Measurements from ENCODE around the gene MAT1A. TPM values are rescaled to one million over a fixed set of nuclear protein-coding genes. Genes with fewer than 3 reads are reported as not detected.

Gene MAT1A
- total RNA-seq, 1 experiment from 2014 or later: 1.5 TPM

DNA sequence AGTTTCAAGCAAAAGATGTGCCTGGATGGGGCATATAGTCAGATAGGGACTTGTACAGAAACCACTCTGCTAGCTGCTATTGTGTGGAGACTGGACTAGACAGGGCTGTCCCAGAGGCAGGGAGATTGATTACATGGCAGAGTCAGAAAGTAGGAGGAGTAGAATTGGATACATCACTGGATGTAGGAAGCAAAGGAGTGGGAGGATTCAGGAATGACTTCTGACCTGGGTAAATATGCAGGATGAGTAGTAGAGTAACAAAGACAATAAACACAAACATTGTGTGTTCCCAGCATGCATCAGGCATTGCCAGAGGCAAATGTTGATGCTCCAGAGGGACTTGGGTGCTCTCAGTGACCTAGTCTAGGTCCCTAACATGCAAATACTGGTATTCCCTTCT lies 30.9 kb upstream of the MAT1A start:
- BruUV-seq (replicated peaks): no TSS peak
- in situ Hi-C loops (cut with HindIII; ENCODE audit: low pct_unique_long_range_greater_than_20kb, low sequenced_read_pairs): no loop called here

GRCh38 chr10:80319725-80320290 lies 30.4 kb upstream of the MAT1A start:
- TF ChIP-seq POLR2AphosphoS5 (IDR thresholded peaks at IDR 0.05; ENCODE audit: low read depth, low read length): no peak
- no peak for TF ChIP-seq CTCF (IDR thresholded peaks at IDR 0.05)
- TF ChIP-seq REST (IDR thresholded peaks at IDR 0.05; ENCODE audit: insufficient read depth in 1 of 2, low read depth in 2 of 2, low read length in 1 of 2): no peak
- no peak for TF ChIP-seq SIN3A (IDR thresholded peaks at IDR 0.05; ENCODE audit: borderline replicate concordance, insufficient read depth, low read depth, low read length)
- TF ChIP-seq TCF7L2 (IDR thresholded peaks at IDR 0.05; ENCODE audit: low read depth, low read length): no peak
- DNase-seq (ENCODE audit: low read depth, low spot score) (no peak), ATAC-seq (no peak)
- Histone ChIP-seq H3K27me3 (ENCODE audit: control insufficient read depth, insufficient read depth, low read length) (peaks cover 8% of the 10 kb centered on the region), H3K9me3 (ENCODE audit: control insufficient read depth, insufficient read depth, low read depth, low read length) (no peaks in the 10 kb centered on the region), H3K27ac (ENCODE audit: low read length) (no peak overlapping the region), H3K4me1 (ENCODE audit: control insufficient read depth, insufficient read depth, low read length) (no peaks in the 10 kb centered on the region), H3K36me3 (ENCODE audit: control insufficient read depth, insufficient read depth, low read length) (no peaks in the 10 kb centered on the region), H3K4me3 (ENCODE audit: low read depth in 2 of 2, low read length in 2 of 2) (no peak overlapping the region)
- in situ Hi-C loops (cut with HindIII; ENCODE audit: low pct_unique_long_range_greater_than_20kb, low sequenced_read_pairs): no loop called here
- CTCF ChIA-PET: no interaction called here
- intact Hi-C loops (cut with micrococcal nuclease; ENCODE audit: unreplicated experiment): no loop called here
- no TSS peak for BruUV-seq (replicated peaks)
- POLR2A ChIA-PET: no interaction called here

More for the DNA sequence above, 30.9 kb upstream of the MAT1A start:
- POLR2A ChIA-PET: no interaction called here
- no peaks in the 10 kb centered on the region for H3K36me3 ChIP-seq (ENCODE audit: control insufficient read depth, insufficient read depth, low read length)
- no peaks in the 10 kb centered on the region for H3K9me3 ChIP-seq (ENCODE audit: control insufficient read depth, insufficient read depth, low read depth, low read length)
- no peak overlapping the region for H3K4me3 ChIP-seq (ENCODE audit: low read depth in 2 of 2, low read length in 2 of 2)
- CTCF ChIA-PET: no interaction called here
- no peak for TF ChIP-seq REST (IDR thresholded peaks at IDR 0.05; ENCODE audit: insufficient read depth in 1 of 2, low read depth in 2 of 2, low read length in 1 of 2)
- TF ChIP-seq SIN3A (IDR thresholded peaks at IDR 0.05; ENCODE audit: borderline replicate concordance, insufficient read depth, low read depth, low read length): no peak
- no peak for TF ChIP-seq POLR2AphosphoS5 (IDR thresholded peaks at IDR 0.05; ENCODE audit: low read depth, low read length)
- no peak for TF ChIP-seq TCF7L2 (IDR thresholded peaks at IDR 0.05; ENCODE audit: low read depth, low read length)
- TF ChIP-seq CTCF (IDR thresholded peaks at IDR 0.05): no peak
- H3K4me1 ChIP-seq (ENCODE audit: control insufficient read depth, insufficient read depth, low read length): no peaks in the 10 kb centered on the region
- intact Hi-C loops (cut with micrococcal nuclease; ENCODE audit: unreplicated experiment): no loop called here
- no peak for ATAC-seq
- H3K27me3 ChIP-seq (ENCODE audit: control insufficient read depth, insufficient read depth, low read length): peaks cover 14% of the 10 kb centered on the region
- no peak overlapping the region for H3K27ac ChIP-seq (ENCODE audit: low read length)
- no peak for DNase-seq (ENCODE audit: low read depth, low spot score)

Measured in Panc1 (cell line).